ENCODE results near the gene SLC2A1.

SLC2A1 gene

GRCh38 chr1:42957880-42958487 is 684 bp downstream of the SLC2A1 start:
- peak; percentile 69 for DNase-seq

- DNase-seq, result no peak
Observed at GRCh38 chr1:42957229-42957879, 1.3 kb downstream of the SLC2A1 start.

- DNase-seq, result no peak
Observed at GRCh38 chr1:42956739-42957138, 1.9 kb downstream of the SLC2A1 start.

- peak; percentile 43 for DNase-seq
Observed at GRCh38 chr1:42955311-42956063, 3.2 kb downstream of the SLC2A1 start.

- no peak for DNase-seq
Observed at GRCh38 chr1:42953182-42954180, 5.2 kb downstream of the SLC2A1 start.

GRCh38 chr1:42952303-42953001 is 6.2 kb downstream of the SLC2A1 start:
- DNase-seq, result peak; percentile 49

- no peak for DNase-seq
Observed at GRCh38 chr1:42951588-42951987, 7.1 kb downstream of the SLC2A1 start.

- no peak for DNase-seq
Observed at GRCh38 chr1:42950116-42950481, 8.6 kb downstream of the SLC2A1 start.

GRCh38 chr1:42949312-42950115 is 9.2 kb downstream of the SLC2A1 start:
- no peak for DNase-seq

GRCh38 chr1:42947965-42948732 is 10.5 kb downstream of the SLC2A1 start:
- no peak for DNase-seq

GRCh38 chr1:42947117-42947516 is 11.6 kb downstream of the SLC2A1 start:
- DNase-seq, result no peak

GRCh38 chr1:42946120-42946898 is 12.4 kb downstream of the SLC2A1 start:
- DNase-seq, result no peak

GRCh38 chr1:42945164-42945563 is 13.5 kb downstream of the SLC2A1 start:
- DNase-seq, result peak; percentile 51

GRCh38 chr1:42944246-42944928 is 14.3 kb downstream of the SLC2A1 start:
- DNase-seq, result no peak

GRCh38 chr1:42943728-42944127 is 14.9 kb downstream of the SLC2A1 start:
- no peak for DNase-seq

- DNase-seq, result peak; percentile 41
Observed at GRCh38 chr1:42943166-42943565, 15.5 kb downstream of the SLC2A1 start.

- DNase-seq, result no peak
Observed at GRCh38 chr1:42942444-42942843, 16.2 kb downstream of the SLC2A1 start.

- no peak for DNase-seq
Observed at GRCh38 chr1:42941640-42942330, 16.9 kb downstream of the SLC2A1 start.
